ENCODE results near the gene CEP57L1.

CEP57L1 gene

GRCh38 chr6:109095036-109095834 lies at the start of gene CEP57L1:
Gene CEP57L1, plus strand, starts transcription at chr6:109095507. Its CDS starts 49,715 bp downstream, at chr6:109145222.
- peak; percentile 98 for DNase-seq (ENCODE audit: low read depth, low spot score)

DNA sequence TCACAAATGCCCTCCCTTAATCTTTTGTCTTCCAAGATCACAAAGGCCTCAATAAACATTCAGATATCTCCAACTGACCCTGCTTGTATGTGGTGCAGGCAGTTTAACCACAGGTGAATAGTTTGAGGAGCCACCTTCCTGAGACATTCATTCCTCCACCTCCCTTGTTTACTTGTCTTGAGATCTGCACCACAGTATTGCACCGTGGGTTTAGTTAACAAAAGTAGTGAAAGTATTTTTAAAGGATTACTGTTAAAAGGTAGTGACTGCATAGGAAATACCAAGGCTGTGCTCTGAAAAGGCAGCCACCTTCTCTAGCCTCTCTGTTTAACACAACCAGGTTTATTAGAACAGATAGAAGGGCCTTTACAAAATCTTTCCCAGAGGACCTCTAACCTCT lies 47.1 kb upstream of the CEP57L1 start:
- peak; percentile 16 for DNase-seq (ENCODE audit: low read depth, low spot score)

DNA sequence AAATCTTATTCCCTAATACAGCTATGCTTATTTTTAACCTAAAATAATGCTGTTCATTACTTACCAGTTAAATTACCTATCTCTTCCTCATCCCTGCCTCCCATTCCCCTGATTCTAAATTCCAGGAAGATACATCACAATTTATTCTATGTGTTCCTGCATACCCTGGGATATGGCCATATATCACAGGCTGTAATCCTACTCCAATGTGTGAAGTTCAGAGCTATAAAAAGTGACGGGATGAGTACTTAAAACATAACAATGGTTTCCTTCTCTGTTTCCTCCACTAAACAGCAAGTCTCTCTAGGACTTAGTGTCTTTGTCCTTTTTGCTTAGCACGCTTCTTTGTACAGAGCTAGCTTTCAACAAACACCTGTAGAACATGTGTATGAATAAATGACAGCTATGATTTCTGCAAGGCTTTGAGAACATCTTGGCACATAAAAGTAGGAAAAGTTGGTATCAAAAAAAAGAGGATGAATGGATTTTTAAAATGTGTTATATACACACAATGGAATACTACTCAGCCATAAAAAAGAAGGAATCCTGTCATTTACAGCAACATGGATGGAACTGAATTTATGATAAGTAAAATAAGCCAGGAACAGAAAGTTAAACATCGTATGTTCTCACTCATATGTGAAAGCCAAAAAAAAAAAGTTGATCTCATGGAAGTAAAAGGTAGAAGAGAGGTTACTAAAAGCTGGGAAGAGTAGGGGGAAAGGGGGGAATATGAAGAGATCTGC lies 46.5 kb upstream of the CEP57L1 start:
- DNase-seq (ENCODE audit: low read depth, low spot score): no peak

- no peak for DNase-seq (ENCODE audit: low read depth, low spot score)
Observed at GRCh38 chr6:109050012-109050411, 45.3 kb upstream of the CEP57L1 start.

DNA sequence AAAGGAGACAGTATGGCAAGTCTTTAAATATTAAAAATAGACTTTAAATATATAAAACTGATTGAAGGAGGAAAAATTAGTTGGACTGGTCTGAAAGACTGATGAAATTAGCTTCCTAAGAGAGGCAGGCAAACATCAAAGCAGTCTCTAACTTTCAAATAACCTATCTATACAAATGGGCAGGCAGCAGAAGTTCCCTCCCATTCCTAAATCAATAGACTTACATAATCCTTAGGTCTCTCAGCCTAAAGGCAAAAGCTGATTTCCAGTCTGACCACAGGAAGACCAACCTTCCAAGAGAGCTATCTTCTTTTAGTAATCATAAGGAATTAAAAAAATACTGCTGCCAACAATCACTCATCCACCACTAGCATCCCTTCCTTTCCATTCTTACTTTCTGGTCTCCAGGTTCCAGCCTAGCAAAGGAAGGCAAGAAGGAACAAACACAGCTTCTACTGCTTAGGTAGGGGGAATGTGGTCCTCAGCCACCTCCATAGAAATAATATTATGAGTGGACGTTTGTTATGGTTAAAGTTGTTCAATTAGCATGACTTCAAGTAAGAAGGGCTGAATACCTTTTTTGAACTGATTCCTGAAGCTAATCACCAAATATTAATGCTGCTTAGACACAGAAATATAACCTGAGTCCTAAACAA lies 44.7 kb upstream of the CEP57L1 start:
- DNase-seq (ENCODE audit: low read depth, low spot score): no peak

DNA sequence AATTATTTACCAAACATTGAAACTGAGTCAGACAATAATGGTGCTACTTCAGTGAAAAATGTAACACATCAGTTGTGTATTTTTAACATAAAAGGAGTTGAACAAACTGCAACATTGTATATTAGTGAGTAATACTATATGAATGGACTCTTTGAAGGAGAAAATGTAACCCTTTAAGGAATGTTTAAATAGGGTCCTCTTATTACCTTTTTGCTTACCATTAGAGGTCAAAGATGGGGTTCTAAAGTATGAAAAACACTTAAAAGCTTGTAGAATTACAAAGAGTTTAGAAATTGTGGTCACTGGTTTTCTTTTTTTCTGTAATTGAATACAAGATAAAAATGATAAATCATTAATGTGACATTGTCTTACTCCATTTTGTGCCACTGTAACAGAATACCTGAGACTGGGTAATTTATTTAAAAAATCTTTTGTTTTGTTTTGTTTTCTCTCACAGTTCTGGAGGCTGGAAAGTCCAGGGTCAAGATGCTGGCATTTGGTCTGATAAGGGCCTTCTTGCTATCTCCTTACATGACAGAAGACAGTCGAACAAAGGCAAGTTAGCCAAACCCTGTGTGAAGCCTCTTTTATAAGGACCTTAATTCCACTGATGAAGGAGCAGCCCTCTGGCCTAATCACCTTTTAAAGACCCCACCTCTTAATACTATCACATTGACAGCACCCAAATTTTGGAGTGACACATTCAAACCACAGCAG lies 43.8 kb upstream of the CEP57L1 start:
- DNase-seq (ENCODE audit: low read depth, low spot score): peak; percentile 14

DNA sequence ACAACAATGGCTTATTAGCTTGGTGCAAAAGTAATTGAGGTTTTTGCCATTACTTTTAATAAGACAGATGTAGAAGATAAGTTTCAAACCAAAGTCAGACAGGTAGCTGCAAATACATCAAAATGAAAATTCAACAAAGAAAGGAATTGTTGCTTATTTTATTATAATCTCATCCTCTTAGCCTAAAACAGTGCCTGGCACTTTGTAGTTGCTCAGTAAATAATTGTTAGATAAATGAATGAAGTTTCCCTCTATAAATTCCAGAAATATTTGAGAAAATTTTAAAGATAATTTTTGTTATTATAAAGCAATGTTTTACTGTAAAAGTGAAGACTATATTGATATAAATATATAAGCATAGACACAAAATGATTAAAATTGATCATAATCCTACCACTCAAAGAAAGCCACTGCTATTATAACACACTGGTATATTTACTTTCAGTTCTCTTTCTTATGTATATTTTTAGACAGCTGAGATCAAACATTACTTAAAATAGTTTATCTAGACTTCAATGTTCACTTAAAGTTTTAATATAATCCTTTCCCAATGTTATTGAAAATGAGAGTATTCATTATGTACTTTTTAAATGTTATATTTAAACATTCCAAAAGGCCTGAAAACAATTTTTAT lies 43.2 kb upstream of the CEP57L1 start:
- no peak for DNase-seq (ENCODE audit: low read depth, low spot score)

GRCh38 chr6:109052852-109053251 lies 42.5 kb upstream of the CEP57L1 start:
- no peak for DNase-seq (ENCODE audit: low read depth, low spot score)

DNA sequence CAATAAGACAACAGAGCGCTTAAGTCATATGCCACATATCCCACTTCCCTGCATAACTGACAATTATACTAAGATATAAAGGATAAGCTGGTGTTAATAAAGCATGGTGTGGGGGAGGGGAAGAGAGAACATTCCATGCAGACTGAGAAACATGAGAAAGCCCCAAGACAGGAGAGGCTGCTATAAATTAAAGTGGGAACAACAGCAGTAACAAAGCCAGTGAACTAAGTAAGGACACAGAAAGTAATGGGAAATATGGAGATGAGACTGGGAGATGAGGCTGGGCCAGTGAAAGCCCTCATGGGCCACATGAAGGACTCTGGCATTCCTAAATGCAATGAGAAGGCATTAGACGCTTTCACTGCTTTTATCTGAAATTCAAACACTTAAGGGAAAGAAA lies 42.0 kb upstream of the CEP57L1 start:
- DNase-seq (ENCODE audit: low read depth, low spot score): no peak

- peak; percentile 18 for DNase-seq (ENCODE audit: low read depth, low spot score)
Observed at GRCh38 chr6:109055771-109056235, 39.5 kb upstream of the CEP57L1 start.

DNA sequence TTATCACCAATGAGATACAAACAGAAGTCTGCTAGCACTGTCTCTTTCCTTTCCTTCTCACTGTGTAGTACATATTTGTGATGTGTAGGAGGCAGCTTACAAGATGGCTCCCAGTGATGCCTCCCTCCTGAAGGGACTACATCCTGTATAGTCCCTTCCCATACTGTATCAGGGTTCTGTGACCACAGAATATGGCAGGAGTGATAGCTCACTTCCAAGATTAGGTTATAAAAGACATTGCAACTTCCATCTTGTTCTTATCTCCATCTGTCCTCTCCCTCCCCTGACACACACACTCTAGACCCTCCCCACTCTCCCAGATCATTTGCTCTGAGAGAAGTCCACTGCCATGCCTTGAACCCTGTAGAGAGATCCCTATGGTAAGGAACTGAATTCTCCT lies 38.6 kb upstream of the CEP57L1 start:
- no peak for DNase-seq (ENCODE audit: low read depth, low spot score)

- no peak for DNase-seq (ENCODE audit: low read depth, low spot score)
Observed at GRCh38 chr6:109058620-109059019, 36.7 kb upstream of the CEP57L1 start.

DNA sequence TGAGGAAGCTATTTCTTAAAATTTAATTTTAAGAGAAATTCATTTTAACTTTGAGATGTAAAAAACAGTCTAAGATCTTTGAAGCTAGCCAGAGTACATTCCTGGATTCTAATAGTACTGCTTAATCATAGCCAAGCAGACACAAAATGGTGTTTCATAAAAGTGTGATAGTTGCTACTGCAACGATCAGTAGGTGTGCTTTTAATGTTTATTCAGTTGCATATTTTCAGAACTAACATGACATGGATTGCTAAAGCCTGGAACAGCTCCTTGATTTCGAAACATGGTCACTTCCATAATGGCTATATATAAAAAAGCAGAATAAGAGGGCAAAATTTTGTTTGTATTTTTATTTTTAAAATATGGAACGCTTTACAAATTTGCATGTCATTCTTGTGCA lies 36.2 kb upstream of the CEP57L1 start:
- no peak for DNase-seq (ENCODE audit: low read depth, low spot score)

GRCh38 chr6:109059571-109060021 lies 35.7 kb upstream of the CEP57L1 start:
- peak; percentile 28 for DNase-seq (ENCODE audit: low read depth, low spot score)

GRCh38 chr6:109060571-109060970 lies 34.7 kb upstream of the CEP57L1 start:
- no peak for DNase-seq (ENCODE audit: low read depth, low spot score)

GRCh38 chr6:109062216-109062615 lies 33.1 kb upstream of the CEP57L1 start:
- no peak for DNase-seq (ENCODE audit: low read depth, low spot score)

DNA sequence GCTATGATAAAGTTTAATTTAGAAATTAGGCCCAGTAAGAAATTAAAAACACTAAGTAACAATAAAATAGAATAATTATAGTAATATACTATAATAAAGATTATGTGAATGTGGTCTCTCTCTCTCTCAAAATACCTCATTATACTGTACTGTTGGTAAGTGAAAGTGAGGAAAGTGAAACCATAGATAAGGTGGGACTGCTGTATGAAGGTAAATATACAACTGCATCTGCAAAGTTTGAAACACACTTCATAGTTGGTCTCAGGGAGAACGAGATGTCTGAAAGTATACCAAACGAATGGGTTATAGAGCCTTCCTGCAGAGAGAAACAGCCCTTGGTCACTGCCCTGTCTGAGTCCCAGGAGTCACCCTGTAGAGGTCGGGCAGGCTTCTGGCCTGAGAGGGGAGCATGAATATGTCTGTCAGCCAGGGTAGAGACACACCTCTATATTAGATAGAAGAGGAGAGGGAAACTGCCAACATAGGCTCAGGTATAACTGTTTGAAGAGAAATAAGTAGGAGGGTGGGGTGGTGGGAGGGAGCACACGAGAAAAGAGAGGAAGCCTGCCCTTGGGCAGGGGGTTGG lies 32.4 kb upstream of the CEP57L1 start:
- DNase-seq (ENCODE audit: low read depth, low spot score): no peak

GRCh38 chr6:109069746-109070145 lies 25.6 kb upstream of the CEP57L1 start:
- no peak for DNase-seq (ENCODE audit: low read depth, low spot score)

DNA sequence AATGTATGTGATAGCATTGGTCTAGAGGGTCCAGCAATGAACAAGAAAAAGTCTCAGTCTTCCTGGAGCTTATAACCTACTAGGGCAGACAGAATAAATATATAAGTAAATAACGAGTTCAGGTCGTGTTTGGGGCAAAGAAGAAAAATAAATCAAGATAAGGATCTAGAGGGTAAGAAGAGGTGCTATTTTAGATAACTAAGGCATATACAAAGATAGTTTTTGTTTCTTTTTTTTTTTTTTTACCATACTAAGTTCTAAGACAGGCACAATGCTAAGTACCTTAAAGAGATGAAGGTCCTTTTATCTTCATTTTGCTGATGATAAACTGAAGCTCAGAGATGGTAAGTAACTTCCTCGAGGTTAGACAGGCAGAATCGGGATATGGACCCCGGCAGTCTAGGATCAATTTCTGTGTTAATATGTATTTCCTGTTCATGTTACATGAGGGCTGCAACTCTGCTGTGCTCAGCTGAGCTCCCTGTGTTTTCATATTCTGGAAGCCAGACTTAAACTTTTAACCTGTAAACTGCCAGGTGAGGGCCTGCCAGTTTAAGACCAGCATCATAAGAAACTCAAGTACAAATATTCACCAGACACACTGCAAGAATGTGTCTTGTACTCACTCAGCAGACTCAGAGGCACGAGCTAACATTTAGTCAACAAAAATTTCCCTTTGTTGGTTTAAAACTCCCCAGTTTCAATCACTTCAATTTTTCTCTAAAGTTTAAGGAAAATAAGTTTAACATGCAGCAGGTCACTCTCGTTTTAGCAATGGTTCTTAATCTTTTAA lies 24.0 kb upstream of the CEP57L1 start:
- DNase-seq (ENCODE audit: low read depth, low spot score): peak; percentile 22
